ENCODE data around the gene PCNP. TPM values are rescaled to one million over a fixed set of nuclear protein-coding genes. Genes with fewer than 3 reads are reported as not detected.
"Not testable (repeated sequence)": the region's sequence is repeated elsewhere in the genome, so short reads cannot be mapped to it uniquely, and the experiment has no call there.

The PCNP gene
- total RNA-seq, 2 donors from 2014 or later, result 211 to 242 TPM

GRCh38 chr3:101544161-101544850 is 29.7 kb upstream of the PCNP start:
- peak overlapping the region; percentile 59 for H3K27ac Mint-ChIP-seq
- peak; percentile 65 to 70 for ATAC-seq (replicated peaks in 1 of 2)

GRCh38 chr3:101548527-101549105 is 25.4 kb upstream of the PCNP start:
- Mint-ChIP-seq H3K36me3 (ENCODE audit: insufficient read depth in 2 of 2) (no peaks in the 10 kb centered on the region), H3K4me3 (no peak overlapping the region), H3K27ac (peak overlapping the region; percentile 13), H3K27me3 (ENCODE audit: low read depth) (no peaks in the 10 kb centered on the region), H3K9me3 (no peaks in the 10 kb centered on the region), H3K4me1 (ENCODE audit: low read depth) (peaks cover 18% of the 10 kb centered on the region)
- DNase-seq, result no peak
- ATAC-seq (replicated peaks in 1 of 2), result peak in 1 of 2 donors; percentile 28

More at GRCh38 chr3:101544161-101544850, 29.7 kb upstream of the PCNP start:
- no peaks in the 10 kb centered on the region for H3K9me3 Mint-ChIP-seq
- peaks cover 32% of the 10 kb centered on the region for H3K4me1 Mint-ChIP-seq (ENCODE audit: low read depth)
- H3K4me3 Mint-ChIP-seq, result peak overlapping the region; percentile 16 to 49
- no peaks in the 10 kb centered on the region for H3K36me3 Mint-ChIP-seq (ENCODE audit: insufficient read depth in 2 of 2)
- DNase-seq, result no peak
- no peaks in the 10 kb centered on the region for H3K27me3 Mint-ChIP-seq (ENCODE audit: low read depth)

- Mint-ChIP-seq H3K4me3 (no peak overlapping the region), H3K36me3 (ENCODE audit: insufficient read depth in 2 of 2) (no peaks in the 10 kb centered on the region), H3K27ac (no peak overlapping the region), H3K4me1 (ENCODE audit: low read depth) (peaks cover 9% of the 10 kb centered on the region), H3K27me3 (ENCODE audit: low read depth) (no peaks in the 10 kb centered on the region), H3K9me3 (no peaks in the 10 kb centered on the region)
- DNase-seq (no peak), ATAC-seq (replicated peaks in 1 of 2) (no peak)
Observed at GRCh38 chr3:101549473-101549872, 24.5 kb upstream of the PCNP start.

- not testable (repeated sequence) for H3K4me3 Mint-ChIP-seq
Observed at GRCh38 chr3:101551359-101552081, 22.5 kb upstream of the PCNP start.

GRCh38 chr3:101553381-101553780 is 20.6 kb upstream of the PCNP start:
- not testable (repeated sequence) for DNase-seq; H3K9me3 Mint-ChIP-seq; H3K4me1 Mint-ChIP-seq (ENCODE audit: low read depth); H3K27me3 Mint-ChIP-seq (ENCODE audit: low read depth); H3K27ac Mint-ChIP-seq; H3K4me3 Mint-ChIP-seq; H3K36me3 Mint-ChIP-seq (ENCODE audit: insufficient read depth in 2 of 2); ATAC-seq (replicated peaks in 1 of 2)

More at GRCh38 chr3:101551359-101552081, 22.5 kb upstream of the PCNP start:
- not testable (repeated sequence) for H3K9me3 Mint-ChIP-seq; H3K27ac Mint-ChIP-seq; H3K4me1 Mint-ChIP-seq (ENCODE audit: low read depth); DNase-seq; H3K27me3 Mint-ChIP-seq (ENCODE audit: low read depth); ATAC-seq (replicated peaks in 1 of 2); H3K36me3 Mint-ChIP-seq (ENCODE audit: insufficient read depth in 2 of 2)

- Mint-ChIP-seq H3K27ac (no peak overlapping the region), H3K36me3 (ENCODE audit: insufficient read depth in 2 of 2) (peaks cover 1 to 4% of the 10 kb centered on the region in 2 donors), H3K4me1 (ENCODE audit: low read depth) (peaks cover 9% of the 10 kb centered on the region), H3K27me3 (ENCODE audit: low read depth) (no peaks in the 10 kb centered on the region), H3K9me3 (peaks cover 0 to 1% of the 10 kb centered on the region in 2 donors), H3K4me3 (no peak overlapping the region)
- no peak for DNase-seq
- no peak for ATAC-seq (replicated peaks in 1 of 2)
Observed at GRCh38 chr3:101556064-101556463, 17.9 kb upstream of the PCNP start.

GRCh38 chr3:101561630-101562328 is 12.2 kb upstream of the PCNP start, which contains the start of gene TRMT10C:
TRMT10C (plus strand) TSS chr3:101561868; CDS start chr3:101564782, 2,914 bp downstream.
- Mint-ChIP-seq H3K27me3 (ENCODE audit: low read depth) (no peaks in the 10 kb centered on the region), H3K4me3 (peak within 1 kb of the TSS; percentile 96), H3K9me3 (peaks cover 0 to 1% of the 10 kb centered on the region in 2 donors), H3K36me3 (ENCODE audit: insufficient read depth in 2 of 2) (peaks cover 7 to 32% of the 10 kb centered on the region in 2 donors), H3K4me1 (ENCODE audit: low read depth) (peaks cover 52% of the 10 kb centered on the region), H3K27ac (peak within 1 kb of the TSS; percentile 94)
- DNase-seq (peak; percentile 93 to 94), ATAC-seq (replicated peaks in 1 of 2) (peak; percentile 99)

GRCh38 chr3:101567528-101568317 is 6.3 kb upstream of the PCNP start:
- peak; percentile 89 to 92 for ATAC-seq (replicated peaks in 1 of 2)
- peaks cover 96% of the 10 kb centered on the region for H3K4me1 Mint-ChIP-seq (ENCODE audit: low read depth)
- no peaks in the 10 kb centered on the region for H3K9me3 Mint-ChIP-seq
- H3K36me3 Mint-ChIP-seq (ENCODE audit: insufficient read depth in 2 of 2), result peaks cover 7 to 32% of the 10 kb centered on the region in 2 donors
- peak overlapping the region; percentile 76 for H3K27ac Mint-ChIP-seq
- peak overlapping the region; percentile 66 to 73 for H3K4me3 Mint-ChIP-seq
- peak; percentile 44 to 48 for DNase-seq
- no peaks in the 10 kb centered on the region for H3K27me3 Mint-ChIP-seq (ENCODE audit: low read depth)

- Mint-ChIP-seq H3K9me3 (no peaks in the 10 kb centered on the region), H3K4me1 (ENCODE audit: low read depth) (peaks cover 82% of the 10 kb centered on the region), H3K4me3 (peak overlapping the region; percentile 59 to 74), H3K36me3 (ENCODE audit: insufficient read depth in 2 of 2) (peaks cover 8 to 24% of the 10 kb centered on the region in 2 donors), H3K27me3 (ENCODE audit: low read depth) (no peaks in the 10 kb centered on the region), H3K27ac (peak overlapping the region; percentile 92)
- no peak for DNase-seq
- ATAC-seq (replicated peaks in 1 of 2), result no peak
Observed at GRCh38 chr3:101571028-101571895, 2.7 kb upstream of the PCNP start.

- Mint-ChIP-seq H3K27me3 (ENCODE audit: low read depth) (no peaks in the 10 kb centered on the region), H3K9me3 (no peaks in the 10 kb centered on the region), H3K27ac (peak overlapping the region; percentile 97), H3K36me3 (ENCODE audit: insufficient read depth in 2 of 2) (peaks cover 7 to 22% of the 10 kb centered on the region in 2 donors), H3K4me1 (ENCODE audit: low read depth) (peaks cover 84% of the 10 kb centered on the region), H3K4me3 (peak overlapping the region; percentile 85 to 93)
- DNase-seq, result peak; percentile 57 to 64
- peak; percentile 56 to 61 for ATAC-seq (replicated peaks in 1 of 2)
Observed at GRCh38 chr3:101574388-101575112, 570 bp downstream of the PCNP start.

- H3K27ac Mint-ChIP-seq, result peak overlapping the region; percentile 28
- DNase-seq, result no peak
- H3K27me3 Mint-ChIP-seq (ENCODE audit: low read depth), result no peaks in the 10 kb centered on the region
- H3K4me1 Mint-ChIP-seq (ENCODE audit: low read depth), result peaks cover 62% of the 10 kb centered on the region
- H3K9me3 Mint-ChIP-seq, result no peaks in the 10 kb centered on the region
- H3K4me3 Mint-ChIP-seq, result peak overlapping the region; percentile 45 to 48
- ATAC-seq (replicated peaks in 1 of 2), result no peak
- peaks cover 9 to 27% of the 10 kb centered on the region in 2 donors for H3K36me3 Mint-ChIP-seq (ENCODE audit: insufficient read depth in 2 of 2)
Observed at GRCh38 chr3:101577286-101577685, 3.3 kb downstream of the PCNP start.

All from activated T-cell treated with anti-CD3 and anti-CD28 coated beads, Interleukin-2, amount 50 U/mL, for 72 hours (primary cell).